GM19351 (cell line): ENCODE results near the gene SBF2.
A peak's percentile ranks its signal among the peaks of the same experiment; 100 is the strongest.
"Not testable (repeated sequence)": the region's sequence is repeated elsewhere in the genome, so short reads cannot be mapped to it uniquely, and the experiment has no call there.

Source experiments
- ATAC-seq: cut with Tn5 transposase; IDR thresholded peaks from one replicate; pipeline ENCODE4 v1.9.1; 2021; ENCODE audit warnings: mild to moderate bottlenecking, moderate library complexity; ENCODE audit not compliant: unreplicated experiment

SBF2 gene

GRCh38 chr11:10268746-10269488, 25.1 kb downstream of the SBF2 start:
- no peak for ATAC-seq

GRCh38 chr11:10267821-10268220, 26.2 kb downstream of the SBF2 start:
- no peak for ATAC-seq

GRCh38 chr11:10265936-10266335, 28.1 kb downstream of the SBF2 start:
- ATAC-seq = no peak

- ATAC-seq = not testable (repeated sequence)
Measured at GRCh38 chr11:10264716-10265115, 29.3 kb downstream of the SBF2 start.

- ATAC-seq = no peak
Measured at GRCh38 chr11:10263929-10264328, 30.1 kb downstream of the SBF2 start.

- ATAC-seq = no peak
Measured at GRCh38 chr11:10261821-10262220, 32.2 kb downstream of the SBF2 start.

GRCh38 chr11:10257478-10257877, 36.5 kb downstream of the SBF2 start:
- no peak for ATAC-seq

- ATAC-seq = no peak
Measured at GRCh38 chr11:10255388-10256125, 38.5 kb downstream of the SBF2 start.

- ATAC-seq = not testable (repeated sequence)
Measured at GRCh38 chr11:10249448-10250131, 44.4 kb downstream of the SBF2 start.

GRCh38 chr11:10247011-10247410, 47.0 kb downstream of the SBF2 start:
- no peak for ATAC-seq

GRCh38 chr11:10243896-10244575, 50.0 kb downstream of the SBF2 start:
- ATAC-seq = no peak

- no peak for ATAC-seq
Measured at GRCh38 chr11:10236840-10237239, 57.2 kb downstream of the SBF2 start.

- ATAC-seq = no peak
Measured at GRCh38 chr11:10233581-10233980, 60.4 kb downstream of the SBF2 start.

- no peak for ATAC-seq
Measured at GRCh38 chr11:10232756-10233155, 61.3 kb downstream of the SBF2 start.

- not testable (repeated sequence) for ATAC-seq
Measured at GRCh38 chr11:10231803-10232202, 62.2 kb downstream of the SBF2 start.

GRCh38 chr11:10225553-10225952, 68.5 kb downstream of the SBF2 start:
- ATAC-seq = no peak

- no peak for ATAC-seq
Measured at GRCh38 chr11:10222399-10222798, 71.6 kb downstream of the SBF2 start.

- ATAC-seq = no peak
Measured at GRCh38 chr11:10221342-10221741, 72.7 kb downstream of the SBF2 start.

- no peak for ATAC-seq
Measured at GRCh38 chr11:10211470-10211869, 82.5 kb downstream of the SBF2 start.

GRCh38 chr11:10209326-10209725, 84.7 kb downstream of the SBF2 start:
- no peak for ATAC-seq

- peak; percentile 50 for ATAC-seq
Measured at GRCh38 chr11:10208131-10208575, 85.9 kb downstream of the SBF2 start.
